Measurements from ENCODE around the gene CUL7.
"Not testable (repeated sequence)": the region's sequence is repeated elsewhere in the genome, so short reads cannot be mapped to it uniquely, and the experiment has no call there.

The CUL7 gene

GRCh38 chr6:43043310-43043709 is 10.3 kb downstream of the CUL7 start:
- TF ChIP-seq ZNF274 (IDR thresholded peaks at IDR 0.05; ENCODE audit: low read depth, low read length): no peak
- H3K4me3 ChIP-seq (ENCODE audit: low read length): no peak overlapping the region

GRCh38 chr6:43041475-43041874 is 12.2 kb downstream of the CUL7 start:
- H3K4me3 ChIP-seq (ENCODE audit: low read length): not testable (repeated sequence)

- H3K4me3 ChIP-seq (ENCODE audit: low read length): no peak overlapping the region
- no peak for TF ChIP-seq ZNF274 (IDR thresholded peaks at IDR 0.05; ENCODE audit: low read depth, low read length)
Measured at GRCh38 chr6:43040542-43041257, 13.0 kb downstream of the CUL7 start.

GRCh38 chr6:43038727-43039126 is 14.9 kb downstream of the CUL7 start:
- no peak overlapping the region for H3K4me3 ChIP-seq (ENCODE audit: low read length)
- no peak for TF ChIP-seq ZNF274 (IDR thresholded peaks at IDR 0.05; ENCODE audit: low read depth, low read length)

GRCh38 chr6:43037706-43038105 is 15.9 kb downstream of the CUL7 start:
- no peak overlapping the region for H3K4me3 ChIP-seq (ENCODE audit: low read length)
- TF ChIP-seq ZNF274 (IDR thresholded peaks at IDR 0.05; ENCODE audit: low read depth, low read length): no peak

- TF ChIP-seq ZNF274 (IDR thresholded peaks at IDR 0.05; ENCODE audit: low read depth, low read length): no peak
- no peak overlapping the region for H3K4me3 ChIP-seq (ENCODE audit: low read length)
Measured at GRCh38 chr6:43037197-43037596, 16.5 kb downstream of the CUL7 start.

- H3K4me3 ChIP-seq (ENCODE audit: low read length): no peak overlapping the region
- TF ChIP-seq ZNF274 (IDR thresholded peaks at IDR 0.05; ENCODE audit: low read depth, low read length): no peak
Measured at GRCh38 chr6:43036712-43037111, 16.9 kb downstream of the CUL7 start.

GRCh38 chr6:43035495-43036194 is 18.0 kb downstream of the CUL7 start:
- no peak overlapping the region for H3K4me3 ChIP-seq (ENCODE audit: low read length)
- no peak for TF ChIP-seq ZNF274 (IDR thresholded peaks at IDR 0.05; ENCODE audit: low read depth, low read length)

- no peak overlapping the region for H3K4me3 ChIP-seq (ENCODE audit: low read length)
- no peak for TF ChIP-seq ZNF274 (IDR thresholded peaks at IDR 0.05; ENCODE audit: low read depth, low read length)
Measured at GRCh38 chr6:43034190-43034525, 19.5 kb downstream of the CUL7 start.

GRCh38 chr6:43033496-43034189 is 20.0 kb downstream of the CUL7 start:
- TF ChIP-seq ZNF274 (IDR thresholded peaks at IDR 0.05; ENCODE audit: low read depth, low read length): no peak
- no peak overlapping the region for H3K4me3 ChIP-seq (ENCODE audit: low read length)

- no peak overlapping the region for H3K4me3 ChIP-seq (ENCODE audit: low read length)
- no peak for TF ChIP-seq ZNF274 (IDR thresholded peaks at IDR 0.05; ENCODE audit: low read depth, low read length)
Measured at GRCh38 chr6:43032326-43032725, 21.3 kb downstream of the CUL7 start.

GRCh38 chr6:43029120-43029519 is 24.5 kb downstream of the CUL7 start:
- H3K4me3 ChIP-seq (ENCODE audit: low read length): no peak overlapping the region
- TF ChIP-seq ZNF274 (IDR thresholded peaks at IDR 0.05; ENCODE audit: low read depth, low read length): no peak

GRCh38 chr6:43026365-43026764 is 27.3 kb downstream of the CUL7 start:
- H3K4me3 ChIP-seq (ENCODE audit: low read length): no peak overlapping the region
- TF ChIP-seq ZNF274 (IDR thresholded peaks at IDR 0.05; ENCODE audit: low read depth, low read length): no peak

GRCh38 chr6:43024436-43024835 is 29.2 kb downstream of the CUL7 start:
- no peak for TF ChIP-seq ZNF274 (IDR thresholded peaks at IDR 0.05; ENCODE audit: low read depth, low read length)
- no peak overlapping the region for H3K4me3 ChIP-seq (ENCODE audit: low read length)

Data from GM08714 (cell line).